Mesenchymal stem cell (in vitro differentiated cells and primary cell): ENCODE results near the gene CSTA.

Experiments used
- DNase-seq: peaks from one replicate; pipeline ENCODE4 v3.0.0-alpha.2; 2013
- H2AFZ ChIP-seq: one replicate; pipeline ENCODE4 v1.6.1; 2013; ENCODE audit warnings: low read depth, mild to moderate bottlenecking, control low read depth, inconsistent platforms, low read length, moderate library complexity
- H2AK5ac ChIP-seq: 2 replicates; pipeline ENCODE4 v1.6.1; 2013; ENCODE audit warnings: low read length, moderate library complexity, mild to moderate bottlenecking, inconsistent platforms; ENCODE audit not compliant: severe bottlenecking
- H2BK120ac ChIP-seq: one replicate; pipeline ENCODE4 v1.6.1; 2013; ENCODE audit warnings: low read depth, mild to moderate bottlenecking, inconsistent platforms, low read length, moderate library complexity
- H2BK12ac ChIP-seq, 2 experiments: one replicate each; pipeline ENCODE4 v1.6.1; 2013; ENCODE audit warnings: inconsistent platforms in 2 of 2, low read length in 2 of 2, mild to moderate bottlenecking in 2 of 2, moderate library complexity in 2 of 2, control low read depth in 1 of 2
- H2BK15ac ChIP-seq: one replicate; pipeline ENCODE4 v1.6.1; 2013; ENCODE audit warnings: mild to moderate bottlenecking, low read depth, inconsistent platforms; ENCODE audit not compliant: poor library complexity, severe bottlenecking
- H2BK5ac ChIP-seq: 2 replicates; pipeline ENCODE4 v1.6.1; 2013; ENCODE audit warnings: low read depth, mild to moderate bottlenecking, low read length, control low read depth, inconsistent platforms; ENCODE audit not compliant: poor library complexity, severe bottlenecking
- H3K14ac ChIP-seq, 2 experiments: one replicate each; pipeline ENCODE4 v1.6.1; 2013; ENCODE audit warnings: inconsistent platforms in 2 of 2, low read length in 2 of 2, control low read depth in 1 of 2, mild to moderate bottlenecking in 1 of 2, moderate library complexity in 1 of 2
- H3K18ac ChIP-seq, 2 experiments: one replicate each; pipeline ENCODE4 v1.6.1; 2013; ENCODE audit warnings: inconsistent platforms in 2 of 2, low read length in 2 of 2, control low read depth in 1 of 2, low read depth in 1 of 2, mild to moderate bottlenecking in 1 of 2
- H3K23ac ChIP-seq, 2 experiments: one replicate each; pipeline ENCODE4 v1.6.1; 2013; ENCODE audit warnings: inconsistent platforms in 2 of 2, low read length in 2 of 2, mild to moderate bottlenecking in 2 of 2, moderate library complexity in 2 of 2, control low read depth in 1 of 2
- H3K27ac ChIP-seq: 2 replicates; pipeline ENCODE4 v1.5.1; 2013; ENCODE audit warnings: mild to moderate bottlenecking, moderate library complexity, low read length, control low read depth, inconsistent platforms; ENCODE audit not compliant: poor library complexity, severe bottlenecking
- H3K27me3 ChIP-seq, 2 experiments: 2 replicates each; pipeline versions ENCODE4 v1.6.1 to v1.7.0; 2013; ENCODE audit warnings: low read length in 2 of 2, mild to moderate bottlenecking in 2 of 2, moderate library complexity in 2 of 2, control low read depth in 1 of 2, inconsistent platforms in 1 of 2; ENCODE audit not compliant: control insufficient read depth in 1 of 2, insufficient read depth in 1 of 2
- H3K36me3 ChIP-seq, 2 experiments: 2 replicates each; pipeline versions ENCODE4 v1.6.1 to v1.7.0; 2013; ENCODE audit warnings: low read length in 2 of 2, control low read depth in 1 of 2, inconsistent platforms in 1 of 2, low read depth in 1 of 2, mild to moderate bottlenecking in 1 of 2; ENCODE audit not compliant: insufficient read depth in 2 of 2, control insufficient read depth in 1 of 2
- H3K4ac ChIP-seq, 2 experiments: one replicate each; pipeline ENCODE4 v1.6.1; 2013; ENCODE audit warnings: inconsistent platforms in 2 of 2, low read length in 2 of 2, mild to moderate bottlenecking in 2 of 2, moderate library complexity in 2 of 2, control low read depth in 1 of 2, low read depth in 1 of 2
- H3K4me1 ChIP-seq: 2 replicates; pipeline ENCODE4 v1.6.1; 2013; ENCODE audit warnings: low read depth, low read length, control low read depth; ENCODE audit not compliant: control insufficient read depth, insufficient read depth
- H3K4me2 ChIP-seq: 2 replicates; pipeline ENCODE4 v1.6.1; 2013; ENCODE audit warnings: low read length, mild to moderate bottlenecking, inconsistent platforms; ENCODE audit not compliant: poor library complexity, severe bottlenecking
- H3K4me3 ChIP-seq, 2 experiments: 2 replicates each; pipeline versions ENCODE4 v1.5.1 to v1.7.0; 2013; ENCODE audit warnings: low read length in 2 of 2, mild to moderate bottlenecking in 2 of 2, control low read depth in 1 of 2, low read depth in 1 of 2; ENCODE audit not compliant: insufficient read depth in 1 of 2
- H3K79me1 ChIP-seq: replicated peaks from 2 replicates; pipeline ENCODE4 v1.6.1; 2013; ENCODE audit warnings: mild to moderate bottlenecking, control low read depth, low read length, inconsistent platforms; ENCODE audit not compliant: poor library complexity, severe bottlenecking
- H3K9ac ChIP-seq: 2 replicates; pipeline ENCODE4 v1.7.0; 2013; ENCODE audit warnings: mild to moderate bottlenecking, low read length, moderate library complexity
- H3K9me3 ChIP-seq: 2 replicates; pipeline ENCODE4 v1.7.0; 2013; ENCODE audit warnings: mild to moderate bottlenecking, low read length; ENCODE audit not compliant: control insufficient read depth
- H4K8ac ChIP-seq: one replicate; pipeline ENCODE4 v1.6.1; 2013; ENCODE audit warnings: inconsistent platforms, mild to moderate bottlenecking, low read length, moderate library complexity
- H4K91ac ChIP-seq: one replicate; pipeline ENCODE4 v1.6.1; 2013; ENCODE audit warnings: mild to moderate bottlenecking, low read length, inconsistent platforms
- WGBS: methylation state at CpG from one replicate; pipeline ENCODE4 v1.1.7; 2013; ENCODE audit warnings: mixed read lengths; 5-methylcytosine and 5-hydroxymethylcytosine counted together

The CSTA gene

GRCh38 chr3:122294359-122294758 is 30.7 kb upstream of the CSTA start:
- H4K8ac ChIP-seq, result no peak overlapping the region
- no peak overlapping the region for H3K4ac ChIP-seq
- H3K79me1 ChIP-seq, result no peaks in the 10 kb centered on the region
- H3K4me1 ChIP-seq, result no peaks in the 10 kb centered on the region
- no peaks in the 10 kb centered on the region for H3K9me3 ChIP-seq
- no peak overlapping the region for H2BK15ac ChIP-seq
- no peak overlapping the region for H2AK5ac ChIP-seq
- H3K27ac ChIP-seq, result no peak overlapping the region
- peaks cover under 1 to 4% of the 10 kb centered on the region in 2 experiments for H3K27me3 ChIP-seq
- H4K91ac ChIP-seq, result no peak overlapping the region
- no peak overlapping the region for H2BK120ac ChIP-seq
- no peak overlapping the region for H3K23ac ChIP-seq
- no peak overlapping the region for H3K14ac ChIP-seq
- no peak overlapping the region for H2AFZ ChIP-seq
- no peak overlapping the region for H2BK12ac ChIP-seq
- 70% methylated on average over 6 of the region's 6 CpGs for WGBS
- DNase-seq, result no peak
- H3K36me3 ChIP-seq, result no peaks in the 10 kb centered on the region
- H3K4me2 ChIP-seq, result no peak overlapping the region
- no peak overlapping the region for H3K18ac ChIP-seq
- no peak overlapping the region for H3K9ac ChIP-seq
- no peak overlapping the region for H3K4me3 ChIP-seq
- H2BK5ac ChIP-seq, result no peak overlapping the region

GRCh38 chr3:122295266-122296062 is 29.6 kb upstream of the CSTA start:
- H3K9me3 ChIP-seq, result no peaks in the 10 kb centered on the region
- no peak for DNase-seq
- H2BK5ac ChIP-seq, result no peak overlapping the region
- no peak overlapping the region for H4K8ac ChIP-seq
- no peak overlapping the region for H2AFZ ChIP-seq
- H3K4me2 ChIP-seq, result no peak overlapping the region
- H2BK12ac ChIP-seq, result no peak overlapping the region
- H3K23ac ChIP-seq, result no peak overlapping the region
- no peak overlapping the region for H3K4ac ChIP-seq
- no peaks in the 10 kb centered on the region for H3K79me1 ChIP-seq
- H2BK120ac ChIP-seq, result no peak overlapping the region
- H2AK5ac ChIP-seq, result no peak overlapping the region
- H3K18ac ChIP-seq, result no peak overlapping the region
- H3K27me3 ChIP-seq, result peaks cover 0 to 4% of the 10 kb centered on the region in 2 experiments
- H3K27ac ChIP-seq, result no peak overlapping the region
- no peaks in the 10 kb centered on the region for H3K4me1 ChIP-seq
- no peak overlapping the region for H4K91ac ChIP-seq
- H2BK15ac ChIP-seq, result no peak overlapping the region
- no peak overlapping the region for H3K9ac ChIP-seq
- no peak overlapping the region for H3K4me3 ChIP-seq
- no peak overlapping the region for H3K14ac ChIP-seq
- WGBS, result 85% methylated on average over 5 of the region's 5 CpGs
- H3K36me3 ChIP-seq, result no peaks in the 10 kb centered on the region

- no peak overlapping the region for H3K14ac ChIP-seq
- no peaks in the 10 kb centered on the region for H3K36me3 ChIP-seq
- no peak overlapping the region for H3K23ac ChIP-seq
- no peak overlapping the region for H2BK15ac ChIP-seq
- H3K4ac ChIP-seq, result no peak overlapping the region
- no peak overlapping the region for H2AFZ ChIP-seq
- no peak overlapping the region for H2BK5ac ChIP-seq
- H3K27ac ChIP-seq, result no peak overlapping the region
- no peaks in the 10 kb centered on the region for H3K4me1 ChIP-seq
- no peak overlapping the region for H3K18ac ChIP-seq
- DNase-seq, result no peak
- no peak overlapping the region for H4K8ac ChIP-seq
- H3K27me3 ChIP-seq, result peaks cover 0 to 4% of the 10 kb centered on the region in 2 experiments
- no peak overlapping the region for H2BK120ac ChIP-seq
- no peaks in the 10 kb centered on the region for H3K79me1 ChIP-seq
- no peak overlapping the region for H2BK12ac ChIP-seq
- WGBS, result no CpG with 5 or more reads among the region's 2 CpGs
- H3K4me2 ChIP-seq, result no peak overlapping the region
- no peak overlapping the region for H3K9ac ChIP-seq
- no peak overlapping the region for H3K4me3 ChIP-seq
- H3K9me3 ChIP-seq, result no peaks in the 10 kb centered on the region
- no peak overlapping the region for H4K91ac ChIP-seq
- no peak overlapping the region for H2AK5ac ChIP-seq
Measured at GRCh38 chr3:122298239-122298638, 26.8 kb upstream of the CSTA start.

GRCh38 chr3:122299215-122299614 is 25.8 kb upstream of the CSTA start:
- Histone ChIP-seq H2BK12ac (no peak overlapping the region), H2BK5ac (no peak overlapping the region), H3K79me1 (no peaks in the 10 kb centered on the region), H3K4me1 (no peaks in the 10 kb centered on the region), H3K4me2 (no peak overlapping the region), H3K14ac (no peak overlapping the region), H3K27ac (no peak overlapping the region), H3K18ac (no peak overlapping the region), H4K91ac (no peak overlapping the region), H3K9me3 (no peaks in the 10 kb centered on the region), H3K4me3 (no peak overlapping the region), H3K36me3 (no peaks in the 10 kb centered on the region), H3K9ac (no peak overlapping the region), H3K4ac (no peak overlapping the region), H3K23ac (no peak overlapping the region), H3K27me3 (peaks cover 0 to 4% of the 10 kb centered on the region in 2 experiments), H4K8ac (no peak overlapping the region), H2AK5ac (no peak overlapping the region), H2BK15ac (no peak overlapping the region), H2AFZ (no peak overlapping the region), H2BK120ac (no peak overlapping the region)
- no peak for DNase-seq
